ENCODE data around the gene HSF2BP. TPM values are rescaled to one million over a fixed set of nuclear protein-coding genes. Genes with fewer than 3 reads are reported as not detected.

The HSF2BP gene
- total RNA-seq, 4 donors from 2014 or later, result 0.63 to 1.2 (median 0.66) TPM; not detected in 1

- Histone ChIP-seq H3K9me3 (no peaks in the 10 kb centered on the region), H3K4me1 (peaks cover 0 to 11% (median 0%) of the 10 kb centered on the region in 4 donors), H3K4me3 (no peak overlapping the region), H3K27me3 (no peaks in the 10 kb centered on the region), H3K27ac (replicated peaks in 1 of 4) (no peak overlapping the region), H3K36me3 (peaks cover 53 to 98% (median 96%) of the 10 kb centered on the region in 4 donors)
- TF ChIP-seq POLR2AphosphoS5 (IDR thresholded peaks at IDR 0.05) (no peak), EP300 (IDR thresholded peaks at IDR 0.05) (no peak)
- no peak for DNase-seq (ENCODE audit: extremely low spot score)
- intact Hi-C loops (cut with DNase I), result no loop called here
- 94% methylated on average over 25 of the region's 25 CpGs for WGBS
Measured at GRCh38 chr21:43691086-43691795, 32.0 kb upstream of the HSF2BP start.

- H3K27me3 ChIP-seq, result no peaks in the 10 kb centered on the region
- peaks cover 0 to 11% (median 0%) of the 10 kb centered on the region in 4 donors for H3K4me1 ChIP-seq
- no peak for DNase-seq (ENCODE audit: extremely low spot score)
- WGBS, result 91% methylated on average over 4 of the region's 7 CpGs
- intact Hi-C loops (cut with DNase I), result no loop called here
- no peaks in the 10 kb centered on the region for H3K9me3 ChIP-seq
- H3K4me3 ChIP-seq, result no peak overlapping the region
- H3K36me3 ChIP-seq, result peaks cover 62 to 100% (median 99%) of the 10 kb centered on the region in 4 donors
- no peak overlapping the region for H3K27ac ChIP-seq (replicated peaks in 1 of 4)
- no peak for TF ChIP-seq POLR2AphosphoS5 (IDR thresholded peaks at IDR 0.05)
- TF ChIP-seq POLR2A (IDR thresholded peaks at IDR 0.05; ENCODE audit: low read depth), result no peak
- TF ChIP-seq CTCF (IDR thresholded peaks at IDR 0.05), result no peak
- no peak for TF ChIP-seq EP300 (IDR thresholded peaks at IDR 0.05)
Measured at GRCh38 chr21:43690346-43690745, 31.1 kb upstream of the HSF2BP start.

GRCh38 chr21:43689556-43690337 is 30.5 kb upstream of the HSF2BP start:
- H3K4me3 ChIP-seq, result no peak overlapping the region
- 91% methylated on average over 23 of the region's 32 CpGs for WGBS
- H3K27ac ChIP-seq (replicated peaks in 1 of 4), result no peak overlapping the region
- no peak for TF ChIP-seq POLR2AphosphoS5 (IDR thresholded peaks at IDR 0.05)
- TF ChIP-seq EP300 (IDR thresholded peaks at IDR 0.05), result no peak
- TF ChIP-seq CTCF (IDR thresholded peaks at IDR 0.05), result no peak
- TF ChIP-seq POLR2A (IDR thresholded peaks at IDR 0.05; ENCODE audit: low read depth), result no peak
- H3K4me1 ChIP-seq, result peaks cover 0 to 11% (median 0%) of the 10 kb centered on the region in 4 donors
- intact Hi-C loops (cut with DNase I), result no loop called here
- DNase-seq (ENCODE audit: extremely low spot score), result no peak
- peaks cover 64 to 100% (median 100%) of the 10 kb centered on the region in 4 donors for H3K36me3 ChIP-seq
- no peaks in the 10 kb centered on the region for H3K27me3 ChIP-seq
- H3K9me3 ChIP-seq, result no peaks in the 10 kb centered on the region

GRCh38 chr21:43688906-43689305 is 29.6 kb upstream of the HSF2BP start:
- intact Hi-C loops (cut with DNase I), result no loop called here
- peaks cover 59 to 100% (median 100%) of the 10 kb centered on the region in 4 donors for H3K36me3 ChIP-seq
- peaks cover 0 to 11% (median 0%) of the 10 kb centered on the region in 4 donors for H3K4me1 ChIP-seq
- no peak overlapping the region for H3K4me3 ChIP-seq
- TF ChIP-seq POLR2A (IDR thresholded peaks at IDR 0.05; ENCODE audit: low read depth) (no peak), CTCF (IDR thresholded peaks at IDR 0.05) (no peak), POLR2AphosphoS5 (IDR thresholded peaks at IDR 0.05) (no peak), EP300 (IDR thresholded peaks at IDR 0.05) (no peak)
- WGBS, result 93% methylated on average over 11 of the region's 12 CpGs
- H3K9me3 ChIP-seq, result no peaks in the 10 kb centered on the region
- no peaks in the 10 kb centered on the region for H3K27me3 ChIP-seq
- no peak overlapping the region for H3K27ac ChIP-seq (replicated peaks in 1 of 4)
- no peak for DNase-seq (ENCODE audit: extremely low spot score)
